Hippocampal formation (tissue), 2 donors: ENCODE measurements around the gene CEP152.
"Not testable (repeated sequence)": the region's sequence is repeated elsewhere in the genome, so short reads cannot be mapped to it uniquely, and the experiment has no call there.

Experiments
- DNase-seq, 2 donors: peaks; one replicate each; lab custom pipeline; 2025; lab: John Stamatoyannopoulos, UW

Gene CEP152

GRCh38 chr15:48811325-48811958 lies 573 bp upstream of the CEP152 start:
- no peak for DNase-seq

DNA sequence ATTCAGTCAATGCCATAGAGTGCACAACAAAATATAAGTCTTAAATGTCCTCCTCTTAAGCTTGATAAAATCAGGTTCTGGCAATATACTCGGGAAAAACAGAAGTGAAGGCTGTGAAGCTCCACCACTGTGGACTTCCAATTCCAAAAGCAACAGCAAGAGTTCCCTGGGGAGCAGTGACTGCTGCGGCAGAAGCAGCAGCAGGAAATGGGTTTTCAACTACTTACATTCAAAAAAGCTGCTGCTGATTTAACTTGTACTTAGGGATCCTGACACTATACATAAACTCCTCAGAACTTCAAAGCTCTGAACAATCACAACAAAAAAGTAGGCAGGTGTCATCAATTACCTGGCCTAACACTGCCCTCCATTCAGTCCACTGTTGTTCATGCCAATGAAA lies 4.7 kb downstream of the CEP152 start:
- no peak for DNase-seq

DNA sequence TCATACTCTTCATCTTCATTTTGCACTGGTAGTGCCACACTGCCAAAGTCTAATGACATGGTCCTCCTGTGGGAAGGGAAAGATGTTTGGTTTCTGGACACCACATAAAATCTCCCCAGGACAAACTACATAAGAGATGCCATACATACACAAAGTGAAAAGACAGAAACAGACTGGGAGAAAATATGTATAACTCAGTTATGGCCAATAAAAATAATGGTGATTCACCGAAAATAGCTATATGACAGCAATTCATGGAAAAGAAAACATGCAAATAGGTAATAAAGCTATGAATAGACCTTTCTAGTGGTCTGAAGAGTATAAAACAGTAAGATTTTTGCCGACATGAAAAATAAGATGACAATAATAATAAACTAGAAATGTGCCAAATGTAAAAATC lies 5.3 kb downstream of the CEP152 start:
- no peak for DNase-seq

GRCh38 chr15:48803877-48804276 lies 7.0 kb downstream of the CEP152 start:
- DNase-seq = no peak

DNA sequence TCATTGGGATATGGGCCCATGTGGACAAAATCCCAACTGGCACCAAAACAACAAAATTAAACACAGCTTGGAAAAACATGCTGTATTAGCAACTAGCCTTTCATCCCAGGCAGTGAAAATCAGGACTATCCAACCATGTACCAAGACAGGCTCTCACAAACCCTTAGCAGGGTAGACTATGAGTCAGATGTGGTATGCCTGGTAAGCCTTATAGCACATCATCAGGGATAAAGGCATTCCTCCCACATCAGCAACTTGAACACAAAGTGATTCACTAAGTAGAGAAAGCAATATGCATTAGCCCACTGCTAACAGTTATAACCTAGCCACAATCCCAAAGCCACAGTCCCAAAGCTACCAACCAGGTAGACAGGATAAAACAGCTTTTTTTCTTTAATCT lies 8.0 kb downstream of the CEP152 start:
- DNase-seq = no peak

- no peak for DNase-seq
Observed at GRCh38 chr15:48802257-48802656, 8.6 kb downstream of the CEP152 start.

DNA sequence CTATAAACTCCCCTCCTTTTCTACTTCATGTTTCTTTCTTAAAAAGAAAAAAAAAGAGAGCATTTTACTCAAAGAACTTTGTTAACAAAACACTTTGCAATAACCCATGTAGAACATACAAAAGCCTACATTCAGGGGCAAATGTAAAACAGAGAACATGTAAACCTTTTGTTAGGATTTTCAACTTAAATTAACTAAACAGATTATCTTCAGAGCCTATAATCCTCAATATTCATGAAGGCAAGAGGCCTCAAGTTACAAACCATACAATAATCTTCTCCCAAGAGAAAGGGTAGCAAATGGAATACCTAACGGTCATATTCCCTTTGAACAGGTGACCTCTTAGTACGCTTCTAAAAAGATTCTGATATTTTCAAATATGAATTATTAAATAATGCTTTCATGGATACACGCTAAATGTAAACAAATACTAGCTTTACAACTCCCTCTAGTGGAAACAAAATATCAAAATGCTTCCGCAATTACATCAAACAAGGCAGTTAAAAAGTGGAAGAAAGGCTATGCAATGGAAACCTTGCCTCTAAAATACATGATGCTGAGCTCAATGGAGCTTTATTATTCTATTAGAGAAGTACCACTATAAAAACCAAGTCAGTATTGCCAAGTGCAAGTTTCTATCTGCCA lies 9.9 kb downstream of the CEP152 start:
- peak in 1 of 2 donors; percentile 53 for DNase-seq

DNA sequence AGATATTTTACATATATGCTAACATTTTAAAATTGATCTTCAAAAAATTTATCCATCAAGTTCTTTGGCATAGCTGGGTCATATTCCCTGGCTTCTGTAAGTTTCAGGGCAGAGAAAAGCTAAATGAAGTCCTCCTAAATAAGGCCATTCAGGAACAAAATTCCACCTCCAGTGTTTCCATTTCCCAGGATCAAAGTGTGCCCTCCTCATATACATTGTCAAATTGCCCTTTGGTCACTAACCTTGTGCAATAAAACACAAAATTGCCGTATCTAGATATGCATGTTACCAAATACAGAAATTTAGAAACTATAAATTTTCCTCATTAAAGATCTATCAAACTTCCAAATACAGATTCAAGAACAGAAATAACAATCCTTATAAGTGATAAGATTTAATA lies 10.6 kb downstream of the CEP152 start:
- no peak for DNase-seq

GRCh38 chr15:48798319-48798718 lies 12.6 kb downstream of the CEP152 start:
- no peak for DNase-seq

GRCh38 chr15:48796930-48797329 lies 13.9 kb downstream of the CEP152 start:
- no peak for DNase-seq

DNA sequence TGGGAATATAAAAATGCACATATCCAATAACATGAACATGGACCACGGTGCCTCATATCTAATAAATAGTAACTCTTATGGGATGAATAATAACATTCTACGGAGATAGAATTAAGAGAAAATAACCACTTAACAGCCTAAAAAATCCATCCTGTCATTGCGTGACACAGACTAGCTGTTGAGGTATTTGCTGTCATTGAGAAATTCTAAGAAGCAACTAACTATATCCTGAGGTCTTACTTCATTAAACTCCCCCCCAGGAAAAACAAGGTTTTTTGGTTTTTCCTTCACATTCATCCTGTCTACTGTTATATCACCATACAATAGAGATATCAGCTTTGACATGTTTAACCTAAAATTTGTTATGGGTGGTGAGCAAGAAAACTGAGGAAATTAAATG lies 14.3 kb downstream of the CEP152 start:
- no peak for DNase-seq

DNA sequence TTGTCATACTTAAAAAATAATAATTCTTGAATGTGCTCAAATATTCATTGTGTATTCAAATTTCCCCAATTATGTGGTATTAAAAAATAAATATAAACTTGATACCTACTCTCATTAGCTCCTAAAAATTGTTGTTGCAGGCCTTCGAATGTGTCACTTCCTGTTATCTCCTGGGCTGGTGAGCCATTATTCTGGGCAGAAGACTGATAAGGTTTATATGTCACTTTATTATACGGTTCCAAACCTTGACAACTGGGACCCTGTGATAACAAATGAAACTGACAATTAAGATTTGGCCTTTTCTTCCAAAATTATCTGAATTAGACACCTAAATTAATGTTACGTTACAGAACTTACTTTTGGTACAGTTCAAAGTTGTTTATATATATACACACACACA lies 15.0 kb downstream of the CEP152 start:
- DNase-seq = no peak

- no peak for DNase-seq
Observed at GRCh38 chr15:48794697-48795134, 16.2 kb downstream of the CEP152 start.

- no peak for DNase-seq
Observed at GRCh38 chr15:48792408-48792807, 18.5 kb downstream of the CEP152 start.

- DNase-seq = not testable (repeated sequence)
Observed at GRCh38 chr15:48790466-48791115, 20.3 kb downstream of the CEP152 start.

DNA sequence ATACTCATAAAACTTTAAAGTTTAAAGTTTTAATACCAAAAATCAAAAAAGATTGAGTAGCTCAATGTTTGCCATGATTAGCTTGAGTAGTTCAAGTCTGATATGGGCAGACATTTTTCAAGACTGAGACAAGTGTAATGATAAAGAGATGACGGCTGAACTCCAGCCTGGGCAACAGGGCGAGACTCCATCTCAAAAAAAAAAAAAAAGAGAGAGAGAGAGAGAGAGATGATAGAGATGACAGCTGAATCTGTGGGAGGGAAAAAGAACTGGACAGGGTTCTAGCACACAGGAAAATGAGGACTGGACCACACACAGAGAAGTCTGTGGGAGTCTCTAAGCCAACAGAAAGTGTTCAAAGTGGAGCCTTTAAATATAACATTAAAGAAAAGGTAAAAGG lies 25.2 kb downstream of the CEP152 start:
- no peak for DNase-seq

- no peak for DNase-seq
Observed at GRCh38 chr15:48785195-48785594, 25.7 kb downstream of the CEP152 start.

DNA sequence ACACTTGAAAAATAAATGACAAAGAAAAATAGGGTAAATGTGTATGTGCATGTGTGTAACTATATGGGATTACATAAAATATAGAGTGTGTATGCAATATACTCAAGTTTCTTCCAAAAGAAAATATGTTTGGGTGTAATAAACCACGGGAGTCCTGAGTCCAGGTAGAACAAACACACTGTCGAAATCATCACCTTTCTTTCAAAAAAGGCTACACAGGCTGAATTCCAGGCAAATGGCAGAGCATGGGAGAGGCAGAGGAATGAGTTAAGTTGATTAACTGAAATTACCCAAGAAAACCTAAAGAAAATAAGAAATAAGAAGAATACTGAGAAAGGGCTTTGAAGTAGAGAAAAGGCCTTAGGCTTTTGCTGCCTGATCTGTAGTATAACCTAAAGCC lies 26.1 kb downstream of the CEP152 start:
- DNase-seq = no peak

- no peak for DNase-seq
Observed at GRCh38 chr15:48782911-48783310, 28.0 kb downstream of the CEP152 start.

DNA sequence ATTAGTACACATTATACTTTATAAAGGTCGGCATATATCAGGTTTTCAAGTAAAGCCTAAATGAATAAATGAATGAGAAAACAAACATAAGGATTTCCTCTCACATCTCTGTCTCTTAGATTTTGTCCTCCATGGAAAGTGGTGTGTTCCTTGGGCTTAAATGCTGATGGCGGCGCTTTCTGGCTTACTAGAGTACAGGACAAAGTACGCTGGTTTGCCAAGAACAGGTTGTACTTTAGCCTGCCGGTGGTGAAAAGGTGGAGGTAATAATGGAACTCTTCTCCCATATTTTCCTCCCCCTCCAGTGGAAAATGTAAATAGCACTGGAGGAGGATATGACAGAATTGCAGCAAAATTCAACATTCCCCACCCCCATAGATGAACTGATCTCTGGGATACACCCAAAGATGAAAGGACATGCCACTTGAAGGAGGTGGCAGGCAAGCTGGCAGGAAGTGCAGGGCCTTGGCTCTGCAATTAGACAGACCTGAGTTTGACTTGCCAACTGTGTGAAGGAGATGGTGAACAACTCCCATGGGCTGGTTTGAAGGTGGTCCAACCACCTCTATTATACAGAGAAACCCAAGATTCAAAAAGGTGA lies 29.3 kb downstream of the CEP152 start:
- DNase-seq = no peak

DNA sequence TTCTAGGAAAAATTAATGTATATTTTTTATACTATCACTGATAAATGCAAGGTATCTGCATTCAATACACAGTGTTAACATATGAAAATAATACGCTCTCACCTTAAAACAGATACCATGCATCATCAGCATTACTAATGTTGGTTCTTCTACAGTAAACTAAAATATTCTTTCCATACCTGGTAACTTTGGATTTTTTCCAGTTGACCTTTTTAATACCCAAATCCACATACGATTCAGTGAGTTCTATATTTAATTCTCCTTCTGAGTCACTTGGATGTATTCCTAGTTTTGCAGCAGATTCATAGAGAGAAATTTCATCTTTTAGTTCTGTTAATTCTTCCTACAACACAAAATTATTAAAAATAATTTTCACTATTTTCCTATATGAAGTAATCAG lies 29.9 kb downstream of the CEP152 start:
- DNase-seq = no peak

DNA sequence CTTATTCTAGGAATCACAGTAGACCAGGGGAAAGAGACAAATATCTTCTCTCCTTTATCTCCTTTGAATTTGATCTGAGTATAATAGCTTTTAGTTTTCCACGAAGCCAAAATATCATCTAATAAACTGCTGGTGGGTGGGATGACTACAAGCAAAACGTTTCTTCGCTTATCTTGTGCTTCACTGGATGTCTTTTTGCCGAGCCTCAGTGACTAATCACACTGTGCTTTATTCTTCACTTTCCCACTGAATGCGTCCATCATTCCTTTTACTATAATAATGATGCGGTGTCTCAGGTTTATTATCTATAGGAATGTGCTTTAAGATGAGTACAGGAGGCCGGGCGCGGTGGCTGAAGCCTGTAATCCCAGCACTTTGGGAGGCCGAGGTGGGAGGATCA lies 32.5 kb downstream of the CEP152 start:
- DNase-seq = no peak
